ENCODE results near the gene TMEM258.

The TMEM258 gene

DNA sequence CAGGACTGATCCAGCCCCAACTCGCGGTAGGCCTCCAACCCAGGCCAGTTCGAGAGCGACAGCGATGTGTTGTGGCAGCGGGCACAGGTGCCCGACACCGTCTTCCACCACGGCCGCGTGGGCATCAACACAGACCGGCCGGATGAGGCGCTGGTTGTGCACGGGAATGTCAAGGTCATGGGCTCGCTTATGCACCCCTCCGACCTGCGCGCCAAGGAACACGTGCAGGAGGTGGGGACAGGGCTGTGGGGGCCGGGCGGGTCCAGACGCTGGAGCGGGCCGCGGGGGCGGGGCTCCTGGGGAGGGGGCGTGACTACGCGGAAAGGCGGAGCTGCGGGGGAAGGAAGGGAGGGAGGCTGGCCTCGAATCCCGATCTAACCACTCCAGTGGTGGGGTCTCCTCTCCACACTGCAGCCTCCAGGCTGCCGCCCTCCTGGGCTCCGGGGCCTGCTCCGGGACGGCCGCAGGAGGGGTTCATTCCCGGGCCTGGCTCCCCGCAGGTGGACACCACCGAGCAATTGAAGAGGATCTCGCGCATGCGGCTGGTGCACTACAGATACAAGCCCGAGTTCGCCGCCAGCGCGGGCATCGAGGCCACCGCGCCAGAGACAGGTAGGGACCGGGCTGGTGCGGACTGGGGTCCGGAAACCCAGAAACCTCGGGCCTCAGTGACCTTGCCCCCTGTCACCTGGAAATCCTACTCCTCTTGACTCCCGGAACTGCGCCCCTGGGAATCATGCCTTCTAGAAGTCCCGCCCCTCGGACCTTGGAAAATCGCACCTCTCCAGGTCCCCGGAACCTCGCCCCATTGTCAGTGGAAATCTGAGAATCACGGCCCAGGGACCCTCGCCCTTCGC lies 14.9 kb downstream of the TMEM258 start:
- Histone ChIP-seq H3K36me3 (ENCODE audit: control insufficient read depth, insufficient read depth, low read length) (peaks cover 15% of the 10 kb centered on the region), H3K4me3 (ENCODE audit: low read length) (no peak overlapping the region), H3K9ac (ENCODE audit: low read length) (no peak overlapping the region), H3K4me1 (ENCODE audit: control insufficient read depth, insufficient read depth, low read length) (peaks cover 34% of the 10 kb centered on the region), H3K27me3 (ENCODE audit: control insufficient read depth, insufficient read depth, low read length) (no peaks in the 10 kb centered on the region), H3K9me3 (ENCODE audit: control insufficient read depth, low read length) (no peaks in the 10 kb centered on the region)

DNA sequence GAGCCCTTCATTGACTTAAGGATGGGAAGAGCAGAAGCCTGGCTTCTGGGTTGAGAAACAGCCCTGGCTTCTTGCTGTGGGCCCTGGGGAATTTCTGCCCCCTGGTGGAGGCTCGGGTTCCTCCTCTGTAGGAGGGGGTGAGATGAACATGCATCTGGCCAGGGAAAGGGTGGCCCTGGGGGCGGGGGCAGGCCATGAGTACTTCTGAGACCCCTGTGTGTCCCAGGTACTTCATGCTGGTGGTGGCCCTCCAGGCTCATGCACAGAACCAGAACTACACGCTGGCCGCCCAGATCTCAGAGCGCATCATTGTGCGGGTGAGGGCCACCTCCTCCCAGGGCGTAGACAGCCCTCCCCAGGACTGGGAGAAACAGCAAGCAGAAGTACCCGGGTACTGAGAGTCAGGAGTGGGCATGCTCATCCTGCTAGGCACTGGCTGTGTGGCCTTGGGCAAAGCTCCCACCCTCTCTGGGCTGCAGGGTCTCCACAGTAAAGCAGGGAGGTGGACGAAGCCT lies 15.8 kb downstream of the TMEM258 start:
- peaks cover 18% of the 10 kb centered on the region for H3K36me3 ChIP-seq (ENCODE audit: control insufficient read depth, insufficient read depth, low read length)
- no peaks in the 10 kb centered on the region for H3K27me3 ChIP-seq (ENCODE audit: control insufficient read depth, insufficient read depth, low read length)
- H3K4me1 ChIP-seq (ENCODE audit: control insufficient read depth, insufficient read depth, low read length) = peaks cover 43% of the 10 kb centered on the region
- H3K9me3 ChIP-seq (ENCODE audit: control insufficient read depth, low read length) = no peaks in the 10 kb centered on the region
- no peak overlapping the region for H3K9ac ChIP-seq (ENCODE audit: low read length)
- no peak overlapping the region for H3K4me3 ChIP-seq (ENCODE audit: low read length)

- peak overlapping the region; percentile 39 for H3K9ac ChIP-seq (ENCODE audit: low read length)
- peaks cover 19% of the 10 kb centered on the region for H3K36me3 ChIP-seq (ENCODE audit: control insufficient read depth, insufficient read depth, low read length)
- no peaks in the 10 kb centered on the region for H3K9me3 ChIP-seq (ENCODE audit: control insufficient read depth, low read length)
- H3K4me1 ChIP-seq (ENCODE audit: control insufficient read depth, insufficient read depth, low read length) = peaks cover 50% of the 10 kb centered on the region
- no peak overlapping the region for H3K4me3 ChIP-seq (ENCODE audit: low read length)
- no peaks in the 10 kb centered on the region for H3K27me3 ChIP-seq (ENCODE audit: control insufficient read depth, insufficient read depth, low read length)
Observed at GRCh38 chr11:61775606-61776554, 16.5 kb downstream of the TMEM258 start.

DNA sequence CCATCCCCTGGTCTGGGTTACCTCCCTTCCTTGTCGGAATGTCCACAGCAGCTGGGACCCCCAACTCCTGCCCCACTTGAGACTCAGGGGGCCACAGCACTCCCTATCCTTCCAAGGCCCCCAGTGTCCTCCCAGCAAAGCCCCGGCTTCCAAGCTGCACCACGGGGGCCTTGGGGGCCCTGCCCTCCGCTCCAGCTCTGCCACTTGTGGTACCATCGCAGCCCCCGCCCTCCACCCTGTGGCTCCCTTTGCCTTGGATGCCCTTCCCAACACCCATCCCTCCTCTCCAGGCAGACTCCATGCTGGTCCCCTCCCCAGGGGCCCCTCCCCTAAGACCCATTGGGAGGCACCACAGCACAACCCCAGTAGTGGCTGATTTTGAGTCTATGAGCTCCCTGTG lies 17.3 kb downstream of the TMEM258 start:
- peaks cover 56% of the 10 kb centered on the region for H3K4me1 ChIP-seq (ENCODE audit: control insufficient read depth, insufficient read depth, low read length)
- no peaks in the 10 kb centered on the region for H3K27me3 ChIP-seq (ENCODE audit: control insufficient read depth, insufficient read depth, low read length)
- H3K4me3 ChIP-seq (ENCODE audit: low read length) = no peak overlapping the region
- H3K9me3 ChIP-seq (ENCODE audit: control insufficient read depth, low read length) = no peaks in the 10 kb centered on the region
- no peak overlapping the region for H3K9ac ChIP-seq (ENCODE audit: low read length)
- H3K36me3 ChIP-seq (ENCODE audit: control insufficient read depth, insufficient read depth, low read length) = peaks cover 19% of the 10 kb centered on the region

DNA sequence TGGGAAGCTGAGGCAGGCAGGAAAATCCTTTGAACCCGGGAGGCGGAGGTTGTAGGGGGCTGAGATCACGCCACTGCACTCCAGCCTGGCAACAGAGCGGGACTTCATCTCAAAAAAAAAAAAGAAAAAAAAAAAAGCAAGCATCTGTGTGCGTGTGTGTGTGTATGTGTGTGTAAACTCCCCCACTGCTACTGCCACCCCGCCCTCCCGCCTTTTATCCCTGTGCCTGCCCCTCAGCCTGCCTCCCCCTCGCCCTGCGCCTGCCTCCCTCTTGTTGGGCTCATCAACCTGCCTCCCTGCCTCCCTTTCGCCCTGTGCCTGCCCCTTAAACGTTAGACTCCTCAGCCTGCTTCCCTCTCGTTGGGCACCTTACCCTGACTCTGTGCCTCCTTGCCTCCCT lies 18.0 kb downstream of the TMEM258 start:
- Histone ChIP-seq H3K9ac (ENCODE audit: low read length) (no peak overlapping the region), H3K4me1 (ENCODE audit: control insufficient read depth, insufficient read depth, low read length) (peaks cover 63% of the 10 kb centered on the region), H3K36me3 (ENCODE audit: control insufficient read depth, insufficient read depth, low read length) (peaks cover 19% of the 10 kb centered on the region), H3K9me3 (ENCODE audit: control insufficient read depth, low read length) (no peaks in the 10 kb centered on the region), H3K27me3 (ENCODE audit: control insufficient read depth, insufficient read depth, low read length) (no peaks in the 10 kb centered on the region), H3K4me3 (ENCODE audit: low read length) (no peak overlapping the region)

DNA sequence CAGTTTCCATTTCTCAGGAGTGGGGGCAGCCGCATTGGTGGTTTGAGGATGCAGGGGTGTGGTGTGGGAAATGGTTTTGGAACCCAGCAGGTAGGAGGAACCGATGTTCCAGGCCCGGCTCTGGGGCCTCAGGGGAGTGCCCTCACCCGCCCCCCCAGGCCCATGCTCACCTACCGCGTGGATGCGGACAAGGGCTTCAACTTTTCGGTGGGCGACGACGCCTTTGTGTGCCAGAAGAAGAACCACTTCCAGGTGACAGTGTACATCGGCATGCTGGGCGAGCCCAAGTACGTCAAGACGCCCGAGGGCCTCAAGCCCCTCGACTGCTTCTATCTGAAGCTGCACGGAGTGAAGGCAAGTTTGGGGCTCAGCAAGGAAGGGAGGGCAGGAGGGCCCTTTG lies 18.6 kb downstream of the TMEM258 start:
- H3K27me3 ChIP-seq (ENCODE audit: control insufficient read depth, insufficient read depth, low read length) = no peaks in the 10 kb centered on the region
- H3K9me3 ChIP-seq (ENCODE audit: control insufficient read depth, low read length) = no peaks in the 10 kb centered on the region
- H3K4me3 ChIP-seq (ENCODE audit: low read length) = no peak overlapping the region
- H3K4me1 ChIP-seq (ENCODE audit: control insufficient read depth, insufficient read depth, low read length) = peaks cover 69% of the 10 kb centered on the region
- no peak overlapping the region for H3K9ac ChIP-seq (ENCODE audit: low read length)
- H3K36me3 ChIP-seq (ENCODE audit: control insufficient read depth, insufficient read depth, low read length) = peaks cover 19% of the 10 kb centered on the region

DNA sequence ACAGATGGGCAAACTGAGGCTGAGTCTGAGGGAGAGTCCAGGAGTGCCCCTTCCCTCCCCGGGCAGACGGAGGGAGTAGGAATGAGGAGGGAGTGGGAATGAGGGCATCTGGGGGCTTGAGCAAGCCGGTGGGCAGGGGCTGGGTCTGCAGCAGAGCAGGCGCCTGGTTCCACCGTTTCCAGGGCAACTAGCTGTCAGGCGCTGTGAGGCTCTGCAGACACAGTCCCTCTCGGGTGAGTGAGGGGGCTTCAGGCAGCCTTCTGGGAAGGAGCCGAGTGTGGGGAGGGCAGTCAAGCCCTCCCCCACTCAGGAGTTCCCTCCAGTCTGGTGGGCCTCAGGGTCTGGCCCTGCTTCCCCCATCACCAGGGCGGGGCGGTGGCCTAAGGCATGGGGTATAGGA lies 19.0 kb downstream of the TMEM258 start:
- Histone ChIP-seq H3K36me3 (ENCODE audit: control insufficient read depth, insufficient read depth, low read length) (peaks cover 16% of the 10 kb centered on the region), H3K4me1 (ENCODE audit: control insufficient read depth, insufficient read depth, low read length) (peaks cover 73% of the 10 kb centered on the region), H3K27me3 (ENCODE audit: control insufficient read depth, insufficient read depth, low read length) (no peaks in the 10 kb centered on the region), H3K4me3 (ENCODE audit: low read length) (no peak overlapping the region), H3K9me3 (ENCODE audit: control insufficient read depth, low read length) (no peaks in the 10 kb centered on the region), H3K9ac (ENCODE audit: low read length) (no peak overlapping the region)

GRCh38 chr11:61771985-61772455 lies 20.4 kb downstream of the TMEM258 start:
- H3K27me3 ChIP-seq (ENCODE audit: control insufficient read depth, insufficient read depth, low read length) = no peaks in the 10 kb centered on the region
- H3K4me1 ChIP-seq (ENCODE audit: control insufficient read depth, insufficient read depth, low read length) = peaks cover 84% of the 10 kb centered on the region
- H3K9ac ChIP-seq (ENCODE audit: low read length) = peak overlapping the region; percentile 53
- no peak overlapping the region for H3K4me3 ChIP-seq (ENCODE audit: low read length)
- H3K36me3 ChIP-seq (ENCODE audit: control insufficient read depth, insufficient read depth, low read length) = peaks cover 9% of the 10 kb centered on the region
- H3K9me3 ChIP-seq (ENCODE audit: control insufficient read depth, low read length) = no peaks in the 10 kb centered on the region

DNA sequence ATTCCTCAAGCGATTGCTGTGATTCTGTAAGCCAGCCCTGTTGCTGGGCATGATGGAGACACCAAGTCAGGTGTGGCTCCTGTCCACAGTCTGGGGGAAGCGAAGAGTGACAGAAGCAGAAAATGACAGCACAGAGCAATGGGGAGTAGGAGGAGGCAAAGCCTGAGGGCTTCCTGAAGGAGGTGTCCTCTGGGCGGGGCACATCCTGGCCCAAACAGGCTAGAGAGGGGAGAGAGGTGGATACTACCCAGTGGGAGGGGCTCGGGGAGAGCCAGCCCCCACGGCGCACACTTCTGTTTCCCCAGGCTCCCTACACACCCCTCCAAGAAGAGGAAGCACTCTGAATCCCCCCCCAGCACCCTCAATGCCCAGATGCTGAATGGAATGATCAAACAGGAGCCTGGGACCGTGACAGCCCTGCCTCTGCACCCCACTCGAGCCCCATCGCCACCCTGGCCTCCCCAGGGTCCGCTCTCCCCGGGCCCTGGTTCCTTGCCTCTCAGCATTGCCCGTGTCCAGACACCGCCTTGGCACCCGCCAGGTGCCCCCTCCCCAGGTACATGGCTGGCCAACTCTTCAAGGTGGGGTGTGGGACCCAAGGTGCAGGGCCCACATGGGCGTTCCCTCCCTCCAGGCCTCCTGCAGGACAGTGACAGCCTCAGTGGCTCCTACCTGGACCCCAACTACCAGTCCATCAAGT lies 21.1 kb downstream of the TMEM258 start:
- no peaks in the 10 kb centered on the region for H3K9me3 ChIP-seq (ENCODE audit: control insufficient read depth, low read length)
- H3K27me3 ChIP-seq (ENCODE audit: control insufficient read depth, insufficient read depth, low read length) = no peaks in the 10 kb centered on the region
- no peak overlapping the region for H3K4me3 ChIP-seq (ENCODE audit: low read length)
- peaks cover 9% of the 10 kb centered on the region for H3K36me3 ChIP-seq (ENCODE audit: control insufficient read depth, insufficient read depth, low read length)
- H3K4me1 ChIP-seq (ENCODE audit: control insufficient read depth, insufficient read depth, low read length) = peaks cover 84% of the 10 kb centered on the region
- H3K9ac ChIP-seq (ENCODE audit: low read length) = no peak overlapping the region

- H3K9me3 ChIP-seq (ENCODE audit: control insufficient read depth, low read length) = no peaks in the 10 kb centered on the region
- peak overlapping the region; percentile 71 for H3K9ac ChIP-seq (ENCODE audit: low read length)
- H3K36me3 ChIP-seq (ENCODE audit: control insufficient read depth, insufficient read depth, low read length) = peaks cover 4% of the 10 kb centered on the region
- peaks cover 84% of the 10 kb centered on the region for H3K4me1 ChIP-seq (ENCODE audit: control insufficient read depth, insufficient read depth, low read length)
- no peaks in the 10 kb centered on the region for H3K27me3 ChIP-seq (ENCODE audit: control insufficient read depth, insufficient read depth, low read length)
- H3K4me3 ChIP-seq (ENCODE audit: low read length) = peak overlapping the region; percentile 14
Observed at GRCh38 chr11:61769946-61770683, 22.3 kb downstream of the TMEM258 start.
